Heart left ventricle (tissue), 13 donors: Measurements from ENCODE around the gene DPYSL5.

ENCODE experiments used
- POLR2A ChIP-seq, 2 donors: fragments of 450-650 bp; IDR thresholded peaks; one replicate each; pipeline ENCODE4 v1.6.1; 2017; ENCODE audit warnings: antibody characterized with exemption in 2 of 2, mild to moderate bottlenecking in 2 of 2, moderate library complexity in 2 of 2
- TF ChIP-seq, protein P1 (sequence below), 12 donors: fragments of 200-600 bp; sonication (generic) in 4 of 12; IDR thresholded peaks; one replicate each; pipeline versions ENCODE4 v1.5.0 to v1.8.0; 2018 to 2022; ENCODE audit warnings: antibody characterized with exemption in 12 of 12, mild to moderate bottlenecking in 5 of 12
- donor health status: ischemic (EF 13 %, LVEDD 7.1; RV severe dilation, severe dysfunction).
- donor health status: DM: no; HTN: yes; CAD: no.
- donor health status: DM: no; HTN: no; CAD: no.
- donor health status: ischemic (EF 25% LVEDD 6.9; RV normal size, moderate dysfunction).
- donor health status: ischemic (EF 25% LVEDD 5.7; RV mildly dilated, moderate dysfunction).
- donor health status: ischemic (EF 35%, LVEDD 5.7; RV mildly dilated, moderate dysfunction).
- donor health status: nonischemic (EF 11% LVEDD 7.7; RV severe dilation, severe dysfunction).
- donor health status: DM: yes; HTN: yes; CAD: no.
- donor health status: PGD.
- donor health status: ischemic (EF 29% LVEDD 5.4; RV normal size, mild dysfunction).
- donor health status: nonischemic (EF 23%, LVEDD 6.1; RV moderate dilation, normal function).

DNA sequence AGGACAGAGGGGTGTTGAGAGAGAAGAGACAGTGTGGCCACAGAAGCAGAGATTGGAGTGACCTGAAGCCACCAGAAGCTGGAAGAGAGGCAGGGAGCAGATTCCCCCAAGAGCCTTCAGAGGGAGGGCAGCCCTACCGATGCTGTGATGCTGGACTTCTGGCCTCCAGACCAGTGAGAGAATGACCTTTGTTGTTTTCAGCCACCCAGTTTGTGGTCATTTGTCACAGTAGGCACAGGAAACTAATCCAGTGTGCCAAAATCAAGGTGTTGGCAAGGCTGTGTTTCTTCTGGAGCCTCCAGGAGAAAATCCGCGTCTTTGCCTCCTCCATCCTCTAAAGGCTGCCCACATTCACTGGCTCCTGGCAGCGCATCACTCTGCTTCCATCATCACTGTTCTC is 137.9 kb downstream of the DPYSL5 start:
- no peak for TF ChIP-seq POLR2A (IDR thresholded peaks at IDR 0.05)
- TF ChIP-seq, protein P1, sequence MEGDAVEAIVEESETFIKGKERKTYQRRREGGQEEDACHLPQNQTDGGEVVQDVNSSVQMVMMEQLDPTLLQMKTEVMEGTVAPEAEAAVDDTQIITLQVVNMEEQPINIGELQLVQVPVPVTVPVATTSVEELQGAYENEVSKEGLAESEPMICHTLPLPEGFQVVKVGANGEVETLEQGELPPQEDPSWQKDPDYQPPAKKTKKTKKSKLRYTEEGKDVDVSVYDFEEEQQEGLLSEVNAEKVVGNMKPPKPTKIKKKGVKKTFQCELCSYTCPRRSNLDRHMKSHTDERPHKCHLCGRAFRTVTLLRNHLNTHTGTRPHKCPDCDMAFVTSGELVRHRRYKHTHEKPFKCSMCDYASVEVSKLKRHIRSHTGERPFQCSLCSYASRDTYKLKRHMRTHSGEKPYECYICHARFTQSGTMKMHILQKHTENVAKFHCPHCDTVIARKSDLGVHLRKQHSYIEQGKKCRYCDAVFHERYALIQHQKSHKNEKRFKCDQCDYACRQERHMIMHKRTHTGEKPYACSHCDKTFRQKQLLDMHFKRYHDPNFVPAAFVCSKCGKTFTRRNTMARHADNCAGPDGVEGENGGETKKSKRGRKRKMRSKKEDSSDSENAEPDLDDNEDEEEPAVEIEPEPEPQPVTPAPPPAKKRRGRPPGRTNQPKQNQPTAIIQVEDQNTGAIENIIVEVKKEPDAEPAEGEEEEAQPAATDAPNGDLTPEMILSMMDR (IDR thresholded peaks at IDR 0.05): no peak
